ENCODE data around the gene CCNF. TPM values are rescaled to one million over a fixed set of nuclear protein-coding genes. Genes with fewer than 3 reads are reported as not detected.

The CCNF gene
- total RNA-seq (2022): 48.7 and 52.4 TPM in 2 replicates
- Bru-seq, nascent RNA: percentile 64 among the genes with signal in this experiment
- percentile 75 among the genes with signal in this experiment for BruChase-seq, experiment 1, labeled RNA remaining after a 2-hour chase
- percentile 78 among the genes with signal in this experiment for BruChase-seq, experiment 2, labeled RNA remaining after a 6-hour chase
- long read RNA-seq, full-length matches to known transcripts: 45 of 130 reads
- long read RNA-seq, partial matches to known transcripts: 14 of 130 reads
- long read RNA-seq, other reads (novel, unspliced or antisense): 71 of 130 reads

- no peaks in the 10 kb centered on the region for H3K27me3 ChIP-seq (replicated peaks; ENCODE audit: control insufficient read depth, insufficient read depth, low read length)
- no peaks in the 10 kb centered on the region; the same call in 1 of the 2 replicates for H3K36me3 ChIP-seq (ENCODE audit: control insufficient read depth, insufficient read depth, low read length)
- H3K4me3 Mint-ChIP-seq (ENCODE audit: unreplicated experiment): peak within 1 kb of the TSS; percentile 90
- no TSS peak for BruUV-seq (replicated peaks)
- POLR2A ChIA-PET: interaction anchor here (0.6 kb wide), 2 partner anchors 47 to 57 kb away, joined by 3 to 4 read pairs; no protein-coding TSS in a partner anchor
- H3K4me1 ChIP-seq: peaks cover 15% of the 10 kb centered on the region
- intact Hi-C loops (cut with micrococcal nuclease; ENCODE audit: unreplicated experiment): loop anchor here (2.0 to 10.0 kb wide), 2 partner anchors 88 to 164 kb away; partner anchors contain the start of genes ABCA3 and RNPS1
- peak; percentile 97 to 98 for DNase-seq
- H3K4me3 ChIP-seq (ENCODE audit: low read depth, low read length): peak within 1 kb of the TSS; percentile 90
- no peaks in the 10 kb centered on the region for H3K9me3 Mint-ChIP-seq (ENCODE audit: unreplicated experiment)
- no peak for TF ChIP-seq CTCF (IDR thresholded peaks at IDR 0.05; ENCODE audit: insufficient read depth in 1 of 2, low read depth in 1 of 2, low read length in 1 of 2, severe bottlenecking in 1 of 2, unreplicated experiment in 1 of 2)
- H3K4me1 Mint-ChIP-seq (ENCODE audit: low read depth, unreplicated experiment): peaks cover 21% of the 10 kb centered on the region
- H3K9me3 ChIP-seq: no peaks in the 10 kb centered on the region
- H3K27me3 Mint-ChIP-seq (ENCODE audit: insufficient read depth, unreplicated experiment): no peaks in the 10 kb centered on the region
- peaks cover 51% of the 10 kb centered on the region for H3K36me3 Mint-ChIP-seq (ENCODE audit: insufficient read depth, unreplicated experiment)
- CTCF ChIA-PET: interaction anchor here (0.6 to 1.0 kb wide), 5 partner anchors 11 to 394 kb away, joined by 3 to 4 read pairs (median 4); partner anchors contain the start of gene PGP
- peak within 1 kb of the TSS; percentile 92 for H3K27ac Mint-ChIP-seq (ENCODE audit: unreplicated experiment)
These were observed at the start of gene CCNF for GRCh38 chr16:2429034-2429770. Gene CCNF (plus strand): TSS chr16:2429447. CDS start chr16:2429482, 35 bp downstream.

- no peak overlapping the region for H3K27ac Mint-ChIP-seq (ENCODE audit: unreplicated experiment)
- no peak overlapping the region for H3K4me3 ChIP-seq (ENCODE audit: low read depth, low read length)
- BruUV-seq (replicated peaks): no TSS peak
- H3K36me3 ChIP-seq (ENCODE audit: control insufficient read depth, insufficient read depth, low read length): no peaks in the 10 kb centered on the region
- POLR2A ChIA-PET: no interaction called here
- no peak for TF ChIP-seq CTCF (IDR thresholded peaks at IDR 0.05; ENCODE audit: insufficient read depth in 1 of 2, low read depth in 1 of 2, low read length in 1 of 2, severe bottlenecking in 1 of 2, unreplicated experiment in 1 of 2)
- intact Hi-C loops (cut with micrococcal nuclease; ENCODE audit: unreplicated experiment): no loop called here
- peaks cover 14% of the 10 kb centered on the region for H3K9me3 Mint-ChIP-seq (ENCODE audit: unreplicated experiment)
- DNase-seq: no peak
- H3K27me3 Mint-ChIP-seq (ENCODE audit: insufficient read depth, unreplicated experiment): no peaks in the 10 kb centered on the region
- no peaks in the 10 kb centered on the region for H3K9me3 ChIP-seq
- CTCF ChIA-PET: no interaction called here
- H3K4me3 Mint-ChIP-seq (ENCODE audit: unreplicated experiment): no peak overlapping the region
- no peaks in the 10 kb centered on the region for H3K4me1 Mint-ChIP-seq (ENCODE audit: low read depth, unreplicated experiment)
- H3K27me3 ChIP-seq (replicated peaks; ENCODE audit: control insufficient read depth, insufficient read depth, low read length): no peaks in the 10 kb centered on the region
- H3K36me3 Mint-ChIP-seq (ENCODE audit: insufficient read depth, unreplicated experiment): no peaks in the 10 kb centered on the region
- H3K4me1 ChIP-seq: no peaks in the 10 kb centered on the region
These were observed 45.7 kb upstream of the CCNF start for GRCh38 chr16:2383501-2383900.

- Histone ChIP-seq H3K9me3 (peaks cover 4% of the 10 kb centered on the region; the same call in 1 of the 2 replicates), H3K27me3 (replicated peaks; ENCODE audit: control insufficient read depth, insufficient read depth, low read length) (no peaks in the 10 kb centered on the region), H3K4me3 (ENCODE audit: low read depth, low read length) (no peak overlapping the region), H3K36me3 (ENCODE audit: control insufficient read depth, insufficient read depth, low read length) (no peaks in the 10 kb centered on the region), H3K4me1 (no peaks in the 10 kb centered on the region)
- CTCF ChIA-PET: no interaction called here
- peaks cover 19% of the 10 kb centered on the region for H3K9me3 Mint-ChIP-seq (ENCODE audit: unreplicated experiment)
- no peak for TF ChIP-seq CTCF (IDR thresholded peaks at IDR 0.05; ENCODE audit: insufficient read depth in 1 of 2, low read depth in 1 of 2, low read length in 1 of 2, severe bottlenecking in 1 of 2, unreplicated experiment in 1 of 2)
- H3K4me1 Mint-ChIP-seq (ENCODE audit: low read depth, unreplicated experiment): no peaks in the 10 kb centered on the region
- no peaks in the 10 kb centered on the region for H3K36me3 Mint-ChIP-seq (ENCODE audit: insufficient read depth, unreplicated experiment)
- no peak for DNase-seq
- BruUV-seq (replicated peaks): no TSS peak
- POLR2A ChIA-PET: no interaction called here
- no peak overlapping the region for H3K27ac Mint-ChIP-seq (ENCODE audit: unreplicated experiment)
- H3K4me3 Mint-ChIP-seq (ENCODE audit: unreplicated experiment): no peak overlapping the region
- intact Hi-C loops (cut with micrococcal nuclease; ENCODE audit: unreplicated experiment): no loop called here
- no peaks in the 10 kb centered on the region for H3K27me3 Mint-ChIP-seq (ENCODE audit: insufficient read depth, unreplicated experiment)
These were observed 44.8 kb upstream of the CCNF start for GRCh38 chr16:2384426-2384825.
